Measurements from ENCODE around the gene NEGR1.
A peak's percentile ranks its signal among the peaks of the same experiment; 100 is the strongest.

NEGR1 gene

DNA sequence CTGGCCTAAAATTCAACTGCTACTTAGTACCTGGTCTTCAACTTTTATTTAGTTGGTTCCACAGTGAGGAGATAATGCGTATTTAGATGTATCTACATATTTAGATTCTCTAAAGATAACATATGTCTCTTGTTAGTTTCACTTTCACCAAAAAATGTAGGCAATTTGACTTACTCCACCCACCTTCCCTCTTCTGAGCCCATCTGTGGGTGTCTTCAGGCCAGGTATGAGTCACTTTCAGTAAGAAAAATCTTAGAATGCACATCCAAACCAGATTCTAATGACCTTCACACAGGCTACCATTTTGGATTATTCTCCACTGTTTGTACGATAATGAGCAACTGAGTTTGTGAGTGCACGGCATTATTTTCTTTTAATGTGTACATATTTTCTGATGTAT lies 501.7 kb downstream of the NEGR1 start:
- DNase-seq (ENCODE audit: low read depth): no peak

DNA sequence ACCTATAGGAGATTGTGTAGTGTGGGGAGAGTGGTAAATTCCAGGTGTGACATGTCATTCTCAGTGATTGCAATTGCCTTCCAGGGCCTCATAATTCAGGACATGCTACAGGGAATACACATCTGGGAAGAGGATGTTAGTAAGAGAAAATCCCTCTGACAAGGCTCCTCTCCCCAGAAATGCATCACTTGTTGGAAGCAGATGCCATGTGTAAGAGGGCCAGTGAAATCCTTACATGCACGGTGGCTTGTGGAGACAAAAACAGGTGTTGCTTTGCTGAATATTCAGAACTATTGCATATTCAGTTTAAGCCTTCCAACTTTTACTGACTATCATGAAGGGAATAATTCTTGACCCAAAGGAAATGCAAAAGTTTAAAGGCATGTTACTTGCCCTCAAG lies 503.4 kb downstream of the NEGR1 start:
- DNase-seq (ENCODE audit: low read depth): no peak

DNA sequence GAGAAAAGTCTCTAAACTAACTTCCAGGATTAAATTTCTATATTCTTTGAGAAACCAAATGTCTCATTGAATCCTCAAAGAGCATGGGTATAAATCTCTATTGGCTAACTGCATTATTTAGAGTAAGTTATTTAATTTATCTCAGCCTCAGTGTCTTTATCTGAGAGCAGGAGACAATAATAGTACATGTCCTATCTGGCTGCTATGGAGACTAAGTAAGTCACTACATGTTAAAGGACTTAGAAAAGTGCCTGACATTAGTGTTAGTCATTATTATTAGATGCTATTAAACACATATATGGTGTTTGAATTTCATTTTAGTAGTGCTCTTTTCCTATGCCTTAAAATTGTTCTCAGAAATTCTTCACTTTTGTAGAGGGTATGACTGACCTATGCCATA lies 505.2 kb downstream of the NEGR1 start:
- no peak for DNase-seq (ENCODE audit: low read depth)

DNA sequence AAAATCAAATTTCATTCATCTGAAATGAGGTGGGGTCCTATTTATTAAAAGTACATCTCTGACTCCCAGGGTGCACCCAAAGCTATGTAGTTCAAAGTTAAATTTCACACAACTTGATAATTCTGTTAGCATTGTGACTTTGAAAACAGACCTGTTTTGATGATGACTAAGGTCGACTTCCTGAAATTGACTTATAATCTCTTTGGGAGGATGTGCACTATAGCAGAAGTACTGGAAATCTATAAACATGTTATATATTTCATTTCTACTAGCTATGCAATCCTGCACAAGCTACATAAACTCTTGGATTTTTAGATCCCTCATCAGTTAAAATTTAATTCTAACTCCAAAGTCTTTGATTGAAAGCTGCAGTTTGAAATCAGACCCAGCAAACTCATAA lies 507.6 kb downstream of the NEGR1 start:
- DNase-seq (ENCODE audit: low read depth): no peak

DNA sequence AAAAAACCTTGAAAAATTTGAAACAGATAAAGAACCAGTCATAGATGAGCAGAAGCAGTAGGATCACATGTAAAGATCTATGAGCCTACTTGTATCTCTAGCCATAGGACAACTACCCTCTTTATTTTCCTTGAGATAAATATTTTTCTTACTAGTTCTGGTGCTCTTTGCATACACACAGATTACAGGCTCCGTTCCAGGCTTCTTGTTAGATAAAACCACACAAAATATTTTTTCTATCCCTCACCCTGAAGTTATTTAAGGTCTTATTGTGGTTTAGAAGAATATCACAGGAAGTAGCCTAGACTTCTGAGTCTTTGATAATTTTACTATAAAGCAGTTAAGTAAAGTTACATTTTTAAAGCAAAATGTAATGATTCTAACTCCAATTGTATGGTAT lies 512.2 kb downstream of the NEGR1 start:
- peak; percentile 30 for DNase-seq (ENCODE audit: low read depth)

DNA sequence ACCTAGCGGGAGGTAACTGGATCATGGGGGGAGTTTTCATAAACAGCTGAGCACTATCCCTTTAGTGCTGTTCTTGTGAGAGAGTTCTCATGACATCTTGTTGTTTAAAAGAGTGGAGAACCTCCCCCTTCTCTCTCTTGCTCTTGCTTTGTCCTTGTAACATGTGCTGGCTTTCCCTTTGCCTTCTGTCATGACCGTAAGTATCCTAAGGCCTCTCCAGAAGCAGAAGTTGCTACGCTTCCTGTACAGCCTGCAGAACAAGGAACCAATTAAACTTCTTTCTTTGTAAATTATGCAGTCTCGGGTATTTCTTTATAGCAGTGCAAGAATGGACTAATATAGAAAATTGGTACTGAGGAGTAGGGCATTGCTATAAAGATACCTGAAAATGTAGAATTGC lies 515.6 kb downstream of the NEGR1 start:
- DNase-seq (ENCODE audit: low read depth): no peak

DNA sequence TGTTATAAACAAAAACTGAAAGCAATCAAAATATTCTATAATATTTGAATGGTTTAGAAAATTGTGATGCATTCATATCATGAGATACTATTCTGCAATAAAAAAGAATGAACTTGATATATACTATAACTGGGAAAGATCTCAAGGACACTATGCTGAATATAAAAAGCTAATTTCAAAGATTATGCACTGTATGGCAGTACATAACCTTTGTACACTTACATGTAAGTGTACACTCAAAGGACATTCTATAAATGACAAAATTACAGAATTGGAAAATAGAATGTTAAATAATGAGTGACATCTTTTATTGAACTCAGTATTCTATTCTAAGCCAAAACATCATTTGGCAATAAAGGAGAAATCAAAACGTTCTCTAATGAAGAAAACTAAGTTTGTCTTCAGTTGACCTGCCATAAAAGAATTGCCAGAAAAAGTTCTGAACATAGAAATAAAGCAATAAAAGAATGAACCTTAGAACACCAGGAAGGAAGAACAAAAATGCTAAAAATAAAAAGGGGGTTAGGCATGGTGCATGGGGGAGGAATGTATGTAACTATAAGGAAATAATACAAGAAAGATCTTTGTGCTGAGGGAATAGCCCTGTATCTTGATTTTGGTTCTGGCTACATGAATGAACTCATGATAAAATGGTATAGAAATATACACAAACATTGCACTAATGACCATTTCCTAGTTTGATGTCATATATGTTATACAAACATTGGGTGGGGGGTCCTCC lies 519.7 kb downstream of the NEGR1 start:
- DNase-seq (ENCODE audit: low read depth): no peak

DNA sequence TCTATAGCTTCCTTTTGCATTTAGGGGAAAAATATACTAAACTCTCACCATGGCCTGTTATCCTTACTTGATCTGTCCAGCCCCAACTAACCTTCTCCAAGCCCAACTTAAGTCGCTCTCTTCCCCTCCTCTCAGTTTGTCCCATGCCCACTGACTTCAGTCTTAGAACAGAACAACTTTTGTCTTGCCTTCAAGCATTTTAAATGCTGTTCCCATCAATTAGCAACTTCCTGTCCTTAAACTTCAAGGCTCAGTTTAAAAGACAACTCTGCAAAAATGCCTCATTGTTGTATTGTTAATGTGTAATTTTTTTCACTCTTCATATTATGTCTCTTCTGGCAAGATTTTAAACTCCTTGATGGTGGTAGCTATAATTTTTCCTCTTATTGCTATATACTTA lies 526.9 kb downstream of the NEGR1 start:
- DNase-seq (ENCODE audit: low read depth): no peak

DNA sequence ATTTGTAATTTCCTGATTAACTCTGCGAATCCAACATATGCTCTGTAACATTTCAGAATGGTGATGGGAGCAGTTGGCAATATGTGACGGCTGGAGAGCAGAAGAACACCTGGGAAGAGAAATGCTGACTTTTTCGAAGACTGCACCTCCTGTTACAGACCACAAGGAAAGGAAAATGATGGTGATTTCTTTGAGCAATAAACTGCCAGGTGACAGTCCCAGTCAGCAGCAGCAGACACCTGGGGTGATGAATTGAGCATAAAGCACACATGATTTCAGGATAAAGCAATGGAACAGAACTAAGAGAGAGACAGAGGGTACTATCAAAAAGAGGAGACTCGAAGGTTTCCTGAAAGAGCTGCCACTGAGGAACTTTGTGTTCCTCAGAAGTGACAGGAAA lies 528.6 kb downstream of the NEGR1 start:
- no peak for DNase-seq (ENCODE audit: low read depth)

DNA sequence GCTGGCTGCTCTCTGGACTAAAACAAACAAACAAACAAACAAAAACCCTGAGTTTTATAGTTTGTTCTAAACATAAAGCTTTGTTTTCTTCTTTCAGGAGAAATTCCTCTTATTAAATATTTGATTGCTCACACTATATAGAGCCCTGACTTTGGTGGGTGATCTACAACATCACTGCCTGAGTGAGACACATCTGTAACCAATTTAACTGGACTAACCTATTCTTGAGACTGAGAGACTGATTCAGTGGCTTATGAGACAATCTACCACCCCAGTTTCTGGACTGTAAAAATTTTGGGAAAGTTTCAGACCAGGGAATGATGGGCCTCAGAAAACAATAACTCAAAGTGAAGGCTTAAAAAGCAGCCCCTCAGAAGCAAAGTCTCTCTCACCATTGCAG lies 537.0 kb downstream of the NEGR1 start:
- DNase-seq (ENCODE audit: low read depth): no peak

DNA sequence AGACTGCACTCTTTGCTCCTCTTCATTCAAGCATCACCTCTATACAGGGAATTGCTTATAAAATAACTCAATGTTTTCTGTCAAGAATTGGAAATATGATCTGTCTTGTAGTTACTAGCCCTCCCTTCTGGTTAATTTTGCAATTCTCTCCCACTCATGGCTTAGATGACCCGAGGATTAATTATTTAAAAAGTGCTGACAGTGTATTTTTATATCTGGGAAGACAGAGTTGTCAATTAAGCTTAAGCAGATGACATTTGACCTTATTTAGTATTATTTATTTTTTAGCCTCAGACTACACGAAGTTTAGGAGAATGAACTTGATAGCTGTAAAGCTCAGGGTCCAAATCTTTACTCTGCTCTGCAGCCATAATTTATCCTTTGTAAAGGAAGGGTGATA lies 538.5 kb downstream of the NEGR1 start:
- DNase-seq (ENCODE audit: low read depth): no peak

DNA sequence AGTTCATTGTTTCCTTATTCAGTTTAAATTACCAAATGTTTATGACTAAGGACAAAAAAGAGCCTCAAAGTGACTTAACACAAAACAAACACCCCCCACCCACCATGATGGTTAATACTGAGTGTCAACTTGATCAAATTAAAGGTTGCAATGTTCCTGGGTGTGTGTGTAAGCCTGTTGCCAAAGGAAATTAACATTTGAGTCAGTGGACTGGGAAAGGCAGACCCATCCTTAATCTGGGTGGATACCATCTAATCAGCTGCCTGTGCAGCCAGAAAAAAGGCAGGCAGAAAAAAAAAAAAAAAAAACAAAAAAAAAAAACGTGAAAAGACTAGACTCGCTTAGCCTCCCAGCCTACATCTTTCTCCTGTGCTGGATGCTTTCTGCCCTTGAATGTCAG lies 543.4 kb downstream of the NEGR1 start:
- no peak for DNase-seq (ENCODE audit: low read depth)

DNA sequence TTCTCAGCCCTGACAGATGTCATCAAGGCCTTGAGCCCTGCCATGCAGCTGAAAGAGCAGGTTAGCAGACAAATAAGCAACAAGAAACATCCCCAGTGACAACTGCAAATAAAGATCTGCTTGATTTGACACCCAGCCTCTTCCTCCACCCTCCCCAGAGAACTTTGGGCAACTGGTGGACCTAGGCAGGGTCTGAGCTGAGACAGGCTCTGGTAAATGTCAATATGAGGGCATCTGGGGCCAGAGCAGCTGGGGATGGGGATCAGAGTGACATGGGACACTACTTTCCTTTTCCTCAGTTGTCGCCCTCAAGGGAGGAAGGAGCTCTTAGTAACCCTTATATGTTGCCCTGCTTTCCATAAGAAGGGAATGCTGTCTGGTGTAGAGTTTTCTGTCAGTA lies 544.1 kb downstream of the NEGR1 start:
- no peak for DNase-seq (ENCODE audit: low read depth)

DNA sequence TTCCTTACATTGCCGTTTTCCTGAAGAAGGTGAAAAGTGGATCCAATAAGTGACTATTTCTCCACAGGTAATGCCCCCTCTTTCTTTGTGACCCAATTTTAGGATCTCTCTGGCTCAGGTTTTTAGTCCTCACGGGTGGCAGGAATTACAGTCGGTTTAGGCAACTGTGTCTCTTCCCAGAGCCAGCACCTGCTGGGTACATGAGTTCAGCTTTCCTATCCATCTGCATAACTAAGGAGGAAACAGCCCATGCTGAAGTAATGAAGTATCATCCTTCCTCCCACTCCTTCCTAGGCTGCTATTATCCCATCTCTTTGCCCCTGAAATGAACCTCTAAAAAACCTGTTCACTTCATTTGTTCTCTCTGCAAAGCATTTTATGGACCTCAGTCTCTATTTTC lies 544.6 kb downstream of the NEGR1 start:
- DNase-seq (ENCODE audit: low read depth): no peak

DNA sequence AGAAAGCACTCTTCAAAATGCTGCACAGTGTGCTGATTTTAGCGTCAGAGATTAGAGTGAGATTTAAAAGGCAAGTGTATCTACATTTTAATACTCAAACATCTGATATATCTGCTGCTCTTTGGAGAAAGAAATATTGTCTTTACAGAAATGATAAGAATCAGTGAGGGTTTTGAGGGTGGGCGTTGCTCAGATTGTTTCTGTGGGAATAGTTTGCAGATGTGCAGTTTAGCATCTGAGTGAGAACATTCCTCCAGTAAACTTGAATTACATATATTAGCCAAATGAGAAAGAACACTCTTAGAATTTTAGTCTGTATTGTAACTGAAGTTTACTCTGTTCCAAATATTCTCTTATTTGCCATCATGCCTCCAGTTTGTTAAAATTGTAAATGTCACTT lies 549.2 kb downstream of the NEGR1 start:
- no peak for DNase-seq (ENCODE audit: low read depth)

DNA sequence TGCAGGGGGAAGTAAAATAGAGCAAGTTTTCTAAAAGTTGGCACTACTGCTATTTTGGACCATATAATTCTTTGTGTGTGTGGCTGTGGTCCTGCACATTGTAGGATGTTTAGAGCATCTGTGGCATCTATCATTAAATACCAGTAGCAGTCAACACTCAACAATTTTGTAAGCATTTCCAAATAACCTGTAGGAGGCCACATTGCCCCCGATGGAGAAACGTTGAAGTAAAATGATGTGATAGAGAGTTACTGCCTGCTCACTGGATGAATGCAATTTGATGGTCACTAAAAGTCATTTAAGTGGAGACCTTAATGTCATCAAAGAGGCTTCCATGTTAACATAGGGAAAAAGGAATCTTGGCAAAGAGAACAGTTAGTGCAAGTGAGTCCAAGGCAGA lies 560.8 kb downstream of the NEGR1 start:
- no peak for DNase-seq (ENCODE audit: low read depth)

DNA sequence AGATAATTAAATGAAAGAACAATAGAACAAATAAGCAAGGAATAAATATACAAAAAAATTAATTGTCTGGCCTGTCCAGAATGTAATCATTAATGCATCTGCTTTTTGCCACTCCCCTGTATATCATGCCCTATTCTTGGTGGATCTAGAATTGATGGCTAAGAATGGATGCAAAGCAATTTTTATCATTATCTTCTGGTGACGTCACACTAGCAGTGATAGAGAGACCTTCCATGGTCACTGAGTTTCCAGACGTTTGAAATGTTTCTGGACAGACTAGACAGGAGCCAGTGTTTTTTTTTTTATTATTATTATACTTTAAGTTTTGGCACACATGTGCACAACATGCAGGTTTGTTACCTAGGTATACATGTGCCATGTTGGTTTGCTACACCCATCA lies 563.0 kb downstream of the NEGR1 start:
- no peak for DNase-seq (ENCODE audit: low read depth)

DNA sequence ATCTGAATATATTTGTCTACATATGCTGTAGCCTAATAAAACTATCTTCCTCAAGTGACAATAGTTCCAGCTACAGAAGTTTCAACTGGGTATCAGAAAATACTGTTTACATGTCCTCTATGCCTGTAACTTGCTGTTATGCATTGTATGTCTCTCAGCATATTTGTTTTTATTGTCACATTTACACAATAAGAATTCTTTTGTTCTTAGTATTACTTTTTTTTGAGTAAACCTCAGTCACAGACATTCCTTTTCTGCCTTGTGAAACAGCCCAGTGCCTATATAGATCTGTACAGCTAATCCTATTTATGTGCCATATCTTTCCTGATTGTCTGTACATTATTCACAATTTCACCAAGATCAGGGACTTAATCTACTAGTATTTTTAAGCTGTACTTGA lies 565.2 kb downstream of the NEGR1 start:
- DNase-seq (ENCODE audit: low read depth): no peak

DNA sequence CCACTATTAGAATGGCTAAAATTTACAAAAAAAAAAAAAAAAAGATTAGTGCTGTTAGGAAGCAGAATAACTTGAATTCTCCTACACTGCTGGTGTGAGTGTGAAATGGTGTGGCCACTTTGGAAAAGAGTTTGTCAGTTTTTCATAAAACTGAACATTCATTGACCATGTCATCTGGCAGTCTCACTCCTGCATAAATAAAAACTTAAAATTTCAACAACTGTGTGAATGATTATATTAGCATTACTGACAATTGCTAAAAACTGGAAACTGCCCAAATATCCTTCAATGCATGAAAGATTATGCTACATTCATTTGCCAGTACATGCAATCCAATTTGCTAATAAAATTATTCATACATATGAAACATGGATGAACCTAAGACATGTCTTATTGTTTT lies 570.9 kb downstream of the NEGR1 start:
- no peak for DNase-seq (ENCODE audit: low read depth)

DNA sequence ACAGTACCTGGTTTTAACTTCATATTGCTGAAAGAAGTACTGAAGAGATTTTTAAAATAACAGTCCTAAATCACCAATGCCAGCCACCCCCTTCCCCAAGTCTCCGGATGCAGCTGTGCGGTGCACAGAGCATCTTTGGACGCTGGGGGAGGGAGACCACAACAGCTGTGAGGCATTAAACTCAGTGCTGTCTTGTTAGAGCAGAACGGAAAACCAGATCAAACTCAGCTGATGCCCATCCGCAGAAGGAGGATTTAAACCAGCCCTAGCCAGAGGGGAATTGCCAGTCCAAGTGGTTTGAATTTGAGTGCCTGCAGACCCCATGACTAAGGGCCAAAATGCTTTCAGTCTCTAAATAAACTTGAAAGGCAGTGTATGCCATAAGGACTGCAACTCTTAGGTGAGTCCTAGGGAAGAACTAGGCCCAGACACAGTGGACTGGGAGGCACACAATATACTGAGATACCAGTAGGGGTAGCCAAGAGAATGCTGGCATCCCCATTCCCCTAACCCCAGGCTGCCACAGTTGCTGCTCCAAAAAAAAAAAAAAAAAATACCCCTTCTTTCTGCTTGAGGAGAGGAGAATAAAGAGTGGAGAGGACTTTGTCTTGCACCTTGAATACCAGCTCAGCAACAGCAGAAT lies 576.2 kb downstream of the NEGR1 start:
- DNase-seq (ENCODE audit: low read depth): no peak

DNA sequence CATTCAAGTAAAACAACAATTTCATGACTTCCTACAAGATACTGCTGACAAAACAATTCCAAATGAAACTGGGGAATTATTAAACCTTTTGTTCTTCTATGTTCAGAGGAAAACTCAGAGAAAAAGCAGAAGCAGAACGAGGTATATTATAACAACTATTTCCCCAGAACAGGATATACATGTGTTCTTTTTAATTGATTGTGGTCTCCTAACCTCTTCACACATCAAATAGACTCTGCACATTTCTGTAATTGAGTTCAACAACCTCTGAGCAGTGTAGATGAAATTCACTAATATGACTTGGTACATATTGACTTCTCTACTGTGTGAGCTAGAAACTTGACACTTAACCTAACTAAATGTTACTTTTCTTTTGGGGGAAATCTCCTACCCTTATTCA lies 584.2 kb downstream of the NEGR1 start:
- no peak for DNase-seq (ENCODE audit: low read depth)

DNA sequence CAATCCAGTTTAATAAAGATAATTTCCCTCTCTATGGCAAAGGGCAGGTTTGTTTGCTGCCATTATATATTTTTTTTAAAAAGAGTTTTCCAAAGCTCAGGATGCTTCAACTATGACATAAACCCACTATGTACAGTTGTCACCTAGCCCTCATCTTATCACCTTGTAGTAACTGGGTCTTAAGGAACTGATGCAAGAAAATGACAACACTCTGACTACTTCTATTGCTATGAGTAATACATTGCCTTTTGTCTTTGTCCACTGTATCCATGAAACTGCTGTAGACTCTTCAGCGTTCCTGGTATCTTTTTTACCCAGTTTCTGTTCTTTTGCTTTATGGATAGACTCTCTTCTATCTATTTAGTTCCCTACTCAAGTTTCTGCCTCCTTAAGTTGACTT lies 586.5 kb downstream of the NEGR1 start:
- DNase-seq (ENCODE audit: low read depth): no peak

DNA sequence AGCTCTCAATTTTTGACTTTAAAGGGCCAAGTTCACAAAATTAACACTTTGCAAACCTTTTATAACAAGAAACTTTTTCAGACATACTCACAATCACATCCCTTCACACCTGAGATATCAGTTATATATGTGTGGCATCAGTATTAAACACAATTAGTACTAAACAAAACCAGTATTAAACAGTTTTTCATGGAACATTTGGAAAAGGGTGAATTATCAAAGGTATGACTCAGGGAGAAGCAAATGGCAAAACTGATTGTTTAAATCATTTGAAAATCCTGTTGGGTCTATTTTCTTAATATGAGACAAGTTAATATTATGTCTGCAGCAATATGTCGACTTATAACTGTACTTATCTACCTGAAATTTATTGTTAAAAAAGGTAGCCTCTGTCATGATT lies 587.3 kb downstream of the NEGR1 start:
- no peak for DNase-seq (ENCODE audit: low read depth)

DNA sequence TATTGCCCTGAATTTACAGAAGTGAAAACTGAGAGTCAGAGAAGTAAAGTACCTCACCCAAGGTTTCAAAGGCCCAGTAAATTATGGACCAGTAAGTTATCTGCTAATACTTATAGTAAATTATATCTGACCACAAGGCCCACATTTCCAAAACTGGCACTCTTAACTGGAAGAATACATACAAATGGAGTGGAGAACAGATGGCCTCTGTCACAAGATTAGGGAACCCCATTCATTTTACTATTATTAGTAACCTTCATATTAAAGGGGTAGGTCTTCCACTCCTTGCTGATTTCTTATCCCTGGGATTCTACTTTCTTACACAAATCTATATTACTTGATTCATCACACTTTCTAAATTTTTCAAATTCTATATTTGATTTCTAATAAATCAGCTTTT lies 588.8 kb downstream of the NEGR1 start:
- no peak for DNase-seq (ENCODE audit: low read depth)

All from iris pigment epithelial cell (primary cell).